Activated naive CD4-positive, alpha-beta T cell treated with anti-CD3 and anti-CD28 coated beads, Interleukin-2, amount 10 ng/mL, durations not matched to agents 7 days and 5 days (primary cell): ENCODE results near the gene DAGLA.

Experiments used
- CTCF ChIA-PET: fragments of 350-600 bp; sonication (Branson Sonifier 250); formaldehyde crosslinking; loops from one replicate; lab custom pipeline; 2021; ENCODE audit warnings: antibody characterized with exemption; lab: Charles Lee
- DNase-seq: peaks from one replicate; pipeline ENCODE4 v3.0.0-alpha.2; 2020
- H3K27ac Mint-ChIP-seq: one replicate; pipeline ENCODE4 v1.8.0; 2021; ENCODE audit warnings: mild to moderate bottlenecking, moderate library complexity, mixed read lengths
- H3K27me3 Mint-ChIP-seq: one replicate; pipeline ENCODE4 v1.8.0; 2021; ENCODE audit warnings: mild to moderate bottlenecking, mixed read lengths
- H3K36me3 Mint-ChIP-seq: one replicate; pipeline ENCODE4 v1.8.0; 2021; ENCODE audit warnings: mixed read lengths
- H3K4me1 Mint-ChIP-seq: one replicate; pipeline ENCODE4 v1.8.0; 2021; ENCODE audit warnings: mixed read lengths
- H3K4me3 Mint-ChIP-seq: one replicate; pipeline ENCODE4 v1.8.0; 2021; ENCODE audit warnings: mild to moderate bottlenecking, moderate library complexity, mixed read lengths
- H3K9me3 Mint-ChIP-seq: one replicate; pipeline ENCODE4 v1.8.0; 2021; ENCODE audit warnings: mixed read lengths

Gene DAGLA

GRCh38 chr11:61773356-61773755 is 93.2 kb downstream of the DAGLA start:
- Mint-ChIP-seq H3K4me1 (peaks cover 44% of the 10 kb centered on the region), H3K9me3 (no peaks in the 10 kb centered on the region), H3K36me3 (no peaks in the 10 kb centered on the region), H3K27me3 (peaks cover 25% of the 10 kb centered on the region), H3K27ac (no peak overlapping the region), H3K4me3 (no peak overlapping the region)
- DNase-seq = no peak
- CTCF ChIA-PET = interaction anchor here (1.3 to 1.6 kb wide), 2 partner anchors 15 to 17 kb away, joined by 3 read pairs; no protein-coding TSS in a partner anchor

- H3K4me1 Mint-ChIP-seq = peaks cover 44% of the 10 kb centered on the region
- CTCF ChIA-PET = interaction anchor here (1.6 kb wide), 1 partner anchor 14 kb away, joined by 3 read pairs; no protein-coding TSS in a partner anchor
- H3K27me3 Mint-ChIP-seq = peaks cover 29% of the 10 kb centered on the region
- no peak overlapping the region for H3K4me3 Mint-ChIP-seq
- no peaks in the 10 kb centered on the region for H3K9me3 Mint-ChIP-seq
- no peaks in the 10 kb centered on the region for H3K36me3 Mint-ChIP-seq
- no peak overlapping the region for H3K27ac Mint-ChIP-seq
- no peak for DNase-seq
Observed at GRCh38 chr11:61773809-61774208, 93.6 kb downstream of the DAGLA start.

- Mint-ChIP-seq H3K4me3 (no peak overlapping the region), H3K4me1 (peaks cover 44% of the 10 kb centered on the region), H3K27me3 (peaks cover 34% of the 10 kb centered on the region), H3K27ac (no peak overlapping the region), H3K36me3 (no peaks in the 10 kb centered on the region), H3K9me3 (no peaks in the 10 kb centered on the region)
- CTCF ChIA-PET = interaction anchor here (1.5 to 2.0 kb wide), 2 partner anchors 14 to 25 kb away, joined by 6 to 10 read pairs; no protein-coding TSS in a partner anchor
- DNase-seq = no peak
Observed at GRCh38 chr11:61774411-61774810, 94.2 kb downstream of the DAGLA start.

GRCh38 chr11:61775106-61775505 is 94.9 kb downstream of the DAGLA start:
- Mint-ChIP-seq H3K4me3 (no peak overlapping the region), H3K27ac (no peak overlapping the region), H3K4me1 (peaks cover 44% of the 10 kb centered on the region), H3K27me3 (peaks cover 37% of the 10 kb centered on the region), H3K9me3 (no peaks in the 10 kb centered on the region), H3K36me3 (no peaks in the 10 kb centered on the region)
- DNase-seq = no peak
- CTCF ChIA-PET = interaction anchor here (1.4 to 2.0 kb wide), 3 partner anchors 13 to 28 kb away, joined by 6 to 10 read pairs (median 8); no protein-coding TSS in a partner anchor

- Mint-ChIP-seq H3K9me3 (no peaks in the 10 kb centered on the region), H3K27me3 (peaks cover 37% of the 10 kb centered on the region), H3K36me3 (no peaks in the 10 kb centered on the region), H3K4me3 (peak overlapping the region; percentile 43), H3K4me1 (peaks cover 42% of the 10 kb centered on the region), H3K27ac (no peak overlapping the region)
- no peak for DNase-seq
- CTCF ChIA-PET = interaction anchor here (1.1 to 2.0 kb wide), 4 partner anchors 12 to 29 kb away, joined by 6 to 10 read pairs (median 8); no protein-coding TSS in a partner anchor
Observed at GRCh38 chr11:61775606-61776554, 95.7 kb downstream of the DAGLA start.

- CTCF ChIA-PET = interaction anchor here (1.1 to 1.3 kb wide), 3 partner anchors 12 to 29 kb away, joined by 3 to 7 read pairs (median 5); no protein-coding TSS in a partner anchor
- no peaks in the 10 kb centered on the region for H3K36me3 Mint-ChIP-seq
- peaks cover 35% of the 10 kb centered on the region for H3K4me1 Mint-ChIP-seq
- no peaks in the 10 kb centered on the region for H3K9me3 Mint-ChIP-seq
- no peak overlapping the region for H3K27ac Mint-ChIP-seq
- peaks cover 37% of the 10 kb centered on the region for H3K27me3 Mint-ChIP-seq
- peak overlapping the region; percentile 43 for H3K4me3 Mint-ChIP-seq
- peak; percentile 81 for DNase-seq
Observed at GRCh38 chr11:61776561-61777075, 96.4 kb downstream of the DAGLA start.

GRCh38 chr11:61777234-61778090 is 97.3 kb downstream of the DAGLA start:
- H3K4me1 Mint-ChIP-seq = peaks cover 30% of the 10 kb centered on the region
- H3K9me3 Mint-ChIP-seq = no peaks in the 10 kb centered on the region
- CTCF ChIA-PET = interaction anchor here (1.1 to 1.3 kb wide), 4 partner anchors 11 to 30 kb away, joined by 3 to 7 read pairs (median 4); no protein-coding TSS in a partner anchor
- H3K36me3 Mint-ChIP-seq = no peaks in the 10 kb centered on the region
- H3K27ac Mint-ChIP-seq = no peak overlapping the region
- DNase-seq = peak; percentile 79
- H3K4me3 Mint-ChIP-seq = peak overlapping the region; percentile 18
- H3K27me3 Mint-ChIP-seq = peaks cover 37% of the 10 kb centered on the region

GRCh38 chr11:61778357-61778886 is 98.2 kb downstream of the DAGLA start:
- Mint-ChIP-seq H3K9me3 (no peaks in the 10 kb centered on the region), H3K27ac (no peak overlapping the region), H3K4me3 (peak overlapping the region; percentile 18), H3K36me3 (no peaks in the 10 kb centered on the region), H3K27me3 (peaks cover 37% of the 10 kb centered on the region), H3K4me1 (peaks cover 22% of the 10 kb centered on the region)
- DNase-seq = no peak
- CTCF ChIA-PET = interaction anchor here (1.2 to 1.5 kb wide), 2 partner anchors 11 to 31 kb away, joined by 3 to 5 read pairs; no protein-coding TSS in a partner anchor

GRCh38 chr11:61778920-61779650 is 98.9 kb downstream of the DAGLA start:
- H3K4me3 Mint-ChIP-seq = no peak overlapping the region
- CTCF ChIA-PET = interaction anchor here (0.8 to 1.5 kb wide), 6 partner anchors 9 to 329 kb away, joined by 3 to 5 read pairs (median 4); no protein-coding TSS in a partner anchor
- H3K27me3 Mint-ChIP-seq = peaks cover 37% of the 10 kb centered on the region
- H3K4me1 Mint-ChIP-seq = peaks cover 22% of the 10 kb centered on the region
- H3K9me3 Mint-ChIP-seq = no peaks in the 10 kb centered on the region
- no peaks in the 10 kb centered on the region for H3K36me3 Mint-ChIP-seq
- H3K27ac Mint-ChIP-seq = no peak overlapping the region
- DNase-seq = no peak

GRCh38 chr11:61779666-61780525 is 99.7 kb downstream of the DAGLA start:
- Mint-ChIP-seq H3K9me3 (no peaks in the 10 kb centered on the region), H3K27ac (no peak overlapping the region), H3K27me3 (peaks cover 37% of the 10 kb centered on the region), H3K36me3 (peaks cover 1% of the 10 kb centered on the region), H3K4me1 (peaks cover 17% of the 10 kb centered on the region), H3K4me3 (no peak overlapping the region)
- CTCF ChIA-PET = interaction anchor here (0.8 to 1.9 kb wide), 7 partner anchors 8 to 328 kb away, joined by 3 to 7 read pairs (median 4); no protein-coding TSS in a partner anchor
- DNase-seq = no peak

- H3K36me3 Mint-ChIP-seq = peaks cover 5% of the 10 kb centered on the region
- no peak overlapping the region for H3K27ac Mint-ChIP-seq
- H3K4me1 Mint-ChIP-seq = peaks cover 17% of the 10 kb centered on the region
- no peaks in the 10 kb centered on the region for H3K9me3 Mint-ChIP-seq
- no peak overlapping the region for H3K4me3 Mint-ChIP-seq
- CTCF ChIA-PET = interaction anchor here (1.0 to 1.9 kb wide), 3 partner anchors 32 to 327 kb away, joined by 3 to 7 read pairs (median 3); no protein-coding TSS in a partner anchor
- peaks cover 32% of the 10 kb centered on the region for H3K27me3 Mint-ChIP-seq
- DNase-seq = no peak
Observed at GRCh38 chr11:61780581-61781162, 100.5 kb downstream of the DAGLA start.
